GM13976 (cell line): Measurements from ENCODE around the gene ERMARD.

ENCODE experiments used
- DNase-seq: peaks from one replicate; pipeline ENCODE4 v3.0.0; 2012; ENCODE audit warnings: low spot score
- CTCF ChIP-seq: IDR thresholded peaks from 2 replicates; pipeline ENCODE4 v1.5.1; 2012; ENCODE audit warnings: borderline replicate concordance, mild to moderate bottlenecking; ENCODE audit not compliant: insufficient read depth; ENCODE audit errors: extremely low read depth, missing control alignments, control extremely low read depth
- in situ Hi-C: fragments of 300-500 bp; cut with MboI; formaldehyde crosslinking; loops from one replicate; pipeline ENCODE4 v1.12.0; 2022; ENCODE audit warnings: low sequenced_read_pairs, mixed read lengths, inconsistent platforms; ENCODE audit not compliant: unreplicated experiment

The ERMARD gene

DNA sequence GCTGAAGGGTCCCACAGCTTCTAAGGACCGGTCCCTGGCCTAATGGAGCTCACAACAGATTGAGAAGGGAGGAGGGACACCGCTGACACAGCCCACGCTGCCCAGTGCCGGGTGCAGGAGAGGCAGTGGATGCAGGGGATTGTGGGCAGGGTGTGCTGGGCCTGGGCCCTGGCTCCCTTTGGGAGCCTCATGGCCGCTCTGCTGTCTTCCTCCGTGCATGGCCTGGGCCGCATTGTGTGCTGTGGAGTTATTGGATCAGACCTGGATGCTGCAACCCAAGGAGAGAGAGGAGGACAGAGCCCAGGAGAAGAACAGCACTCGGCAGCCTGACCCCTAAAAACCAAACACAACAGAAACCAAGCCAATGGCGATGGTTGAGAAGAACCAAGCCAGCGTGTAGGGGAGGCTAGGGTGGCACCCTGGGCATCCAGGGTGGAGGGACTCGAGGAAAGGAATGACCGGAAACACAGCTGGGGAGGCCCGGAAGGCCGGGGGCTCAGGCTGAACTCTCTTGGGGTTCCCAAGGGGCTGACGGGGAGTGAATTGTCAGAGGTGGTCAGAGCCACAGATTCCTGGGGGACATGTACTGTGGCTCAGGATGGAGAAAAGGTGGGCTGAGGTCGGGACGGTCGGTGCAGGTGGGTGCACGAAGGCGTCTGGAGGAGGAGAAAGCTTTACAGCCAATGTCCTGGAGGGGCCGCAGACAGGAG lies 41.0 kb downstream of the ERMARD start:
- DNase-seq = no peak
- in situ Hi-C loops = no loop called here
- TF ChIP-seq CTCF = no peak

GRCh38 chr6:169793408-169793807 lies 42.0 kb downstream of the ERMARD start:
- no peak for TF ChIP-seq CTCF
- in situ Hi-C loops = no loop called here
- no peak for DNase-seq

- in situ Hi-C loops = no loop called here
- TF ChIP-seq CTCF = no peak
- DNase-seq = no peak
These were observed 43.1 kb downstream of the ERMARD start for GRCh38 chr6:169794317-169795055.

DNA sequence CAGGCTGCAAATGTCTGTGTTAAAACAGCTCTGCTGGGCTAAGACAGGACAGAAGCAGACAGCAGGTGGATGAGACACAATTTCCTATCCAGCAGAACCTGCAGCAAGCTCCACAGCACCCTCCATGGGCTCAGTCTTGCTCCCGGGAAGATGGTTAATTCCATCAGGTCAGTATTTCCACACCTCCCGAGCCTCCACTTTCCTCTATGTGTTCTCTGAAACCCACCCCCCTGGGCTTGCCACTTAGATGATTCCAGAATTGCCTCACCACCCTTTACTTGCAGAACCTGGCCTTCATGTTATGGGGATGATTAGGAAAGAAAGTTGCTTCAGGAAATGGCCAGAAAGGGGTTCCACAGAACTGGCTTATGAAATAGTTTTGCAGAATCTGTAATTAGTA lies 43.8 kb downstream of the ERMARD start:
- no peak for DNase-seq
- in situ Hi-C loops = no loop called here
- no peak for TF ChIP-seq CTCF

- no peak for DNase-seq
- in situ Hi-C loops = no loop called here
- TF ChIP-seq CTCF = no peak
These were observed 47.5 kb downstream of the ERMARD start for GRCh38 chr6:169798764-169799473.

DNA sequence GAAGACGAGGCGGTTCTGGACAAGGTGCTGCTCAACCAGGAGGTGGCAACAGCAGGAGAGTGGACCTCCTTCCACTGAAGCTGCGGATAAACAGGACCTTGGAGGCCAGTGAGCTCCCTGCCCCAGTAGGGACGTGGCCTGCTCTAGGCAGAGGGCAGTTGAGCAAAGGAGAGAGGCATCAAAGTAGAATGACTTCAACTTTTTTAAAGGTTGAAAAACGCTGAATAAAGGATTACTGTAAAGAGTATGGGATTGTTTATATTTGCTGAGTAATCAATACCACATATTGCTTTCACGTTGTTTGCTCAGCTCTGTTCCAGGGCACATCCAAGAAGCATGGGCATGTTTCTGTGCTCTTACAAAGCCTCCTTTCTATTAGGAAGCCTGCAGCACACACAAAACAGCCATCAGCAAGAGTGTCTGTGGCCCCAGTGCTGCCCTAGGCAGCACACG lies 48.1 kb downstream of the ERMARD start:
- TF ChIP-seq CTCF = no peak
- in situ Hi-C loops = no loop called here
- no peak for DNase-seq
